HG03378 (cell line): ENCODE results near the gene RSPH9.

ENCODE experiments used
- ATAC-seq: cut with Tn5 transposase; IDR thresholded peaks from one replicate; pipeline ENCODE4 v1.9.1; 2021; ENCODE audit warnings: mild to moderate bottlenecking, moderate library complexity; ENCODE audit not compliant: unreplicated experiment

Gene RSPH9

DNA sequence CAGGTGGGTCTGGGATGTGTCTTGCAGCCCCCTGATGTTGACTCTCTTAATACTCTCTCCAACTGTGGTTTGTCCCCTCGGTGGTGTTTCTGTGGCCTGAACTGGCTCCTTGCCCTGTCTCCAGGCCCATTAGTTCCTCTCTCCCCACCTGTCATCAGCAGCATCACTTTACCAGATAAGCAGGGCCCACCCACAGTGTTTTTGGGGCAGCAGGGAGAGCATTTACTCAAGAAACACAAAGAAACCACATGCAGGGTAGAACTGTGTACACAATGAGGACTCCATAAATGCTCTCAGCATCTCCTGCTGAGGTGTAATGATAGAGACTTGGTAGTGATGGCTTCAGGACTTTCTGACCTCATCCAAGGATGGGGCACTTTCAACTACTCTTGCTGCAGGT, 62.9 kb downstream of the RSPH9 start:
- no peak for ATAC-seq

DNA sequence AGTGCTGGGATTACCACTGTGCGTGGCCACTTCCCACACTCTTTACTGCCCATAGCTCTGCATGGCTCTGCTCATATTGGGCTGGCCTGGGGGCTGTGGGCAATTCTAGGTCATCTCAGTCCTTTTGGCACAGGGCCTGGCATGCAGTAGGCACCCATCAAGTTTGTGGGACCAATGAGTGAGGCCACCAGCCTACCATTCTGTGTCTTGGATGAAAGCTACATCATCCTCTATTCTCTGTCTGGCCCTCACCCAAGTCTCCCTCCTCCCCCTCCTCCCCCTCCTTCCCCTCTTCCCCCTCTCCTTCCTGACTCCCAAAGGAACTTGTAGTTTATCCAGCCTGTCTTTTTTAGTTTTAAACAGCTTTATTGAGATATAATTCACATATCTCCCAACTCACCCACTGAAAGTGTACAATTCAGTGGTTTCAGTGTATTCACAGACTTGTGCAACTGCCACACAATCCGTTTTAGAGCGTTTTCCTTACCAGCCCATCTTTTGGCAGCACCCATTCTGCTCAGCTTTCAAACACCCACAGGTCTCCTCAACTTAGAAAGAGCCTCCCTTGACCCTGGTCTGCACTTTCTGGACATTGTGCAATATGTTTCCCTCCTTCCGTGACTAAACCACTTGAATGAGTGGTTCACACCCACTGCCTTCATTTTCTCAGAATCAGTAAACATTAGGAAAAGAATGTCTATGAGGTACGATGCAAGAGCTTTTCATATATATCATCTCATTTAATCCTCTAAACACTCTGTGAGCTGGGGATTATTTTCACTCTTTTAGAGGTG, 64.2 kb downstream of the RSPH9 start:
- no peak for ATAC-seq

DNA sequence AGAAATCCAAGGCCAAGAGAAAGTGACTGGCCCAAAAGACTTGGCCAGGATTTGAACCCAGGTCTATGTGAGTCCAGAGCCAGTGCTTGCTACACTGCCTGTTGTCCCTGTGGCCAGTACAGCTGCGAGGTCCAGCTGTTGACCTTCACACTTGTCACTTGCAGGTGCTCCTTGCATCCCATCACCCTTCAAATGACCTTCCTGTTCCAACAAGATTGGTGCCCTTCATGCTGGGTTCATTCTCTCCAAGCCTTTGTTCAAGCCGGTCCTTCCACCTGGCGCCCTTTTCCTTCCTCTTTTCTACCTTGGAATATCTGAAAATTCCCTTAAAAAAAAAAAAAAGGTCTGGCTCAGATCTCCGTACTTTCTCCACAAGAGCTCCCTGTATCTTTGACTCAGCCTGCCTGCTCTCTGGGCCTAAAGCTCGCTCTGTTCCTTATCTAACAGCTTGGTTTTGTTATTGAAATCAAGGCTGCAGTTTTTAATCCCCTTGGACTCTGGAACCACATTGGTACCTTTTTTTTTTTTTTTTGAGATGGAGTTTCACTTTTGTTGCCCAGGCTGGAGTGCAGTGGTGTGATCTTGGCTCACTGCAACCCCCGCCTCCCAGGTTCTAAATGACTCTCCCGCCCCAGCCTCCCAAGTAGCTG, 64.9 kb downstream of the RSPH9 start:
- no peak for ATAC-seq

DNA sequence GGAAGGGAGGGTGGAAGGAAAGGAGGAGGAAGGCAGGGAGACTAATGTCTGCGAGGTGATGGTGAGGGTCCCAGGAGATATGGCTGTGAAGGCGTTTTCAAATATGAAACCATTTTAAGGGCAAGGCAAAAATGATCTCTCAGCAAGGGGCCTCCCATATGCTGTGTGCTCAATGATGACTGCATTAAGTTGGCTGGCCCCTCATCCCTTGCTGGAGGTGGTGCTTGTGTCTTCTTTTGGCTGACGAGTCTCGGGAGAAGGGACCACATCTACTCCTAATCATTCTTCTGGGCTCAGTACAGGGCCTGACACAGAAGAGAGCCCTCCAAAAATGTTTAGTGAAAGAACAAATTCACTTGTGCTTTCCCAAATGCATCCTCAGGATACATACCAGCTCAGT, 65.7 kb downstream of the RSPH9 start:
- no peak for ATAC-seq

DNA sequence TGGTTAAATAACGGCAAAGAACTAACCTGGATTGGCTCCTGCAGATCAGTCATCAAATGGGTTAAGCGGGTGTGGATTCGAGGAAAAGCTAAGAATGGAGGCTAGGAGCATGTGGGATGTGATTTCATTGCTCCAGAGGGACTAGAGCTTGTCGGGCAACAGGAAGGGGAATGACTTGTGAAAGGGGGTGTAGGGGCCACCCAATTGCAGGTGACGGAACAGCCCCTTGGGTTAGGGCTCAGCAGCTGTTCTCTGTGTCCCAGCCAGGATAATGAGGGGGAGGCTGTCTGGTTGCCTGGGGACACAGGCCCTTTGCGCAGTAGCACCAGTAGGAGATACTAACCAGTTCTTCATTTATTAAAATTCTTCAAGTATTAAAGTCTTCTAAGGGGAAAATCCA, 67.7 kb downstream of the RSPH9 start:
- no peak for ATAC-seq

DNA sequence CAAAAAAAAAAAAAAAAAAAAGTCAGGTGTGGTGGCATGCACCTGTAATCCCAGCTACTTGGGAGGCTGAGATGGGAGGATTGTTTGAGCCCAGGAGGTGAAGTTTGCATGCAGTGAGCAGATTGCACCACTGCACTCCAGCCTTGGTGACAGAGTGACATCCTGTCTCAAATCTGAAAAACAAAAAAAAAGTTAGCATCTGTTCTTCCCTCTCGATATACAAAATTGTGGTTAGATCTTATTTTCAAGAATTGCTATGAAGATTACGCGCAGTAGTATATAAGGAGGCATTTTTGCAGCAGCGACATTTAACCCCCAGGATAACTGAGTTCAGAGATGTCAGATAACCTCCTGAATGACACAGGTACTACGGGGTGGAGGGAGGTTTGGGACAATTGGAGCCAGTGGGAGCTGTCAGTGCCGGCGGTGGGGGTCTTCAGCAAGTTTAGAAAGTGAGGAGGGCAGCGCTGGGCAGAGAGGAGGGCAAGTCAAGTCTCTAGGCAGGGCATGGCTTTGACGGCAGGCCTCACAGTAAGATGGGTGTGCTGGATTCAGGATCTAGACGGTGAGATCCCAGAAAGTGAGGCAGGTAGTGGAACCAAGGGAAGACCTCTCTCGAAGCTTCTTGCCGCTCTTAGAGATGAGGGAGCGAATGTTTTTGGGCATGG, 68.9 kb downstream of the RSPH9 start:
- no peak for ATAC-seq

DNA sequence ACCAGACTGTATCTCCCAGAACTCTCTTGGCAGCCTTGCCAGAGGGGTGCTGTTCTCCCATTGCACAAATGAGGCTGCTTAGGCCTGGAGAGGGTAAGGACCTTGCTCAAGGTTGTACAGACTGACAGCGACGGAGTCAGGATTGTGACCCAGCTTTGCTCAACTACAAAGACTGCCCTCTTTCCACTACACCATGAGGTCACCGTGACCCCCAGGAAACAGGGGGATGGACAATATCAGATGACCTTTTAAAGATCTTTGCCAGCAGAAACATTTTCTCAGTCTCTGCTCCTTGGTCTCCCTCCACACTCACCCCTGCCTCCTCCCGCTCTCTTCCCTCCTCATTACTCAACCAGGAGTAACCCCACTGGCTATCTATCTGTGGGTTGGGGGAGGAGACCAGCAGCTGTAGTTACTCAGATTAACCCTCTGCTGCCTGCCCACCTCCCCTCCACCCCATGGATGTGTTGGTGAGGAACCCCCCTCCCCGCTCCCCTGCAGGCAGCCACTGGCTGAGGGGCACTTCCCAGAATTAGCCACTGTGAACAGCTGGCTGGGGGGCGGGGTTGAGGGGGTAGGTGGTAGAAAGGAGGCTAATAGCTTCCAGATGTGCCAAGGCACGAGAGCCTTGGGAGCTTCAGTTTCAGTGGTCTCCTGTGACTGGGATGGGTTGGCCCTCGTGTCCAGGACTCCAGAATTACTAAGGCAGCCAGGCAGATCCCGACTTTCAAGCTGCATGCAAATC, 69.6 kb downstream of the RSPH9 start:
- peak; percentile 4 for ATAC-seq

DNA sequence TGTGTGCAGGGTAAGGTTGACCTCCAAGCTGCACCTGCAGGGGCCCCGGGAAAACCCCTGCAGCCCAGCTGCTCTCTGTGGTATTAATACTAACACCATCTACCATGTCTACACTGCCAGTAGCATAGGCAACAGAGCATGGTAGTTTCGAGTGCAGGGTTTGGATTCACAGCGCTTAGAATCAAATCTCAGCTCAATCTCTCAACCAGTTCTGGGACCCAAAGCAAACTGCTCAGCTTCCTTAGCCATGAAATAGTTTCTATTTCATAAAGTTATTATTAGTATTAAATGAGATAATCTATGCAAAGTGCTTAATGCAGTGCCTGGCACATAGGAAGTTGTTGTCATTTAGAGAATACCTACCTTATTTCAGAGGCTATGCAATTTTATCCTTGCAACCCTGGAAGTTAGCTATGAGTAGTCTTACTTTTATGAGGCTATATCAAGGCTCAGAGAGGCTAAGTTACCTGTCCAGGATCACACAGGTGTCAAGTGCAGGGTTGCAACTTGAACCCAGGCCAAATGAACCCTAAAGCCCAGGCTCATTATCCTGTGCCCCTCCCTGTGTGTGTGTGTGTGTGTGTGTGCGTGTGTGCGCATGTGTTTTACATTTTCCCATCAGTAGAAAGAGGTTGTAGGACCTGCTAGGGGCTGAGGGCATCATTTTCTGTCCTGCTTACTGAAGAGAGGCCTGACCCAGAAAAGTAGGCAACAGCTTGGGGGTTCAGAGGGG, 70.4 kb downstream of the RSPH9 start:
- ATAC-seq = peak; percentile 72

DNA sequence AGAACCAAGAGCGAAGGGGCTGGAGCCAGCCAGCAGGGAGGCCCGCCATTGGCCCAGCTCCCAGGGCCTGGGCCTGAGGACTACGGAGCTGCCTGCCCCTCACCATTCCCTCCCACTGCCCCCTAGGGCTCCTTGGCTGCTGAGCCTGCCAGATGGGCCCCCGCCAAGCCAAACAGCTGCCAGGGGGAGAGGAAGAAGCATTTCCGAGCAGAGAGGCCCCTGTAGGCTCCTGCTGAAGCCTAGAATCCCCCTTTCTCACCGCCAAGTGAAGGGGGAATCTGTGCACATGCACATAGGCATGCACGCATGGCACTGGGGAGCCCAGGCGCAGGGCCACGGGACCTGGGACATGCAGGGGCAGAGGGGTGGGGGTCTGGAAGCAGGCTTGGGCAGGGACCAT, 71.3 kb downstream of the RSPH9 start:
- no peak for ATAC-seq

DNA sequence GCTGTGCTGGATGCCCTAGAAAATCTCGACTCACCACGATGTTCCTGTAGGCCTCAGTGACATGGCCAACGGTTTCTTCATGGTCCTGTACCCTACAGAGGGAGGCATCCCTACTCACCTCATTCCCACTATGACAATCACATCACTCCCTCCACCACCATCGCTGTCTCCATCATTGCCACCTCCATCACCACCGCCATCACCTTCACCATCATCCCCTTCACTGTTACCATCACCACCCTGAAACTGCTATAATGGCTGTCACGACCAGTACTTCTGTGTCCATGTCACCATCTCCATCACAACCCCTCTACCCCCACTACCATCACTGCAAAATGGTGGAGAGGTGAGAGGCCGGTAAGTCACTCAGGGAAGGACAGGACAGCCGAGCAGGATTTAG, 72.6 kb downstream of the RSPH9 start:
- no peak for ATAC-seq

DNA sequence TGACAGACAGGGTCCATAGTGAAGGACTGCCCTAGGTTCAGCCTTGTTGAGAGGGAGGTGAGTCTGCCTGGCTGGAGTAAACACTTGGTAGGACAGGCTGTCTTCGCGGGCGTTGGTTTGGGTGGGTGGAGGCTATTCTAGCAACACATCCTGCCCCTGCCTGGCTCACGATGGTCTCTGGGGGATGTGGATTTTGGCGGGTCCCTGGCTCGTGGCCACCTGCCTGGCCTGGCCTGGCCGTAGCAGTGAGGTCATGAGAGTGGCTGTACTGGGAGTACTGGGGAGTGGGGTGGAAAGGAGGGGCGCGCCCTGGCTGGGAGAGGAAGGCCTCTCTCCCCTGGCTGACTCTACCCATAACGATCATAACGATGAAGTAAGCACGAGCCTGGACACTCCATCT, 73.0 kb downstream of the RSPH9 start:
- ATAC-seq = no peak

DNA sequence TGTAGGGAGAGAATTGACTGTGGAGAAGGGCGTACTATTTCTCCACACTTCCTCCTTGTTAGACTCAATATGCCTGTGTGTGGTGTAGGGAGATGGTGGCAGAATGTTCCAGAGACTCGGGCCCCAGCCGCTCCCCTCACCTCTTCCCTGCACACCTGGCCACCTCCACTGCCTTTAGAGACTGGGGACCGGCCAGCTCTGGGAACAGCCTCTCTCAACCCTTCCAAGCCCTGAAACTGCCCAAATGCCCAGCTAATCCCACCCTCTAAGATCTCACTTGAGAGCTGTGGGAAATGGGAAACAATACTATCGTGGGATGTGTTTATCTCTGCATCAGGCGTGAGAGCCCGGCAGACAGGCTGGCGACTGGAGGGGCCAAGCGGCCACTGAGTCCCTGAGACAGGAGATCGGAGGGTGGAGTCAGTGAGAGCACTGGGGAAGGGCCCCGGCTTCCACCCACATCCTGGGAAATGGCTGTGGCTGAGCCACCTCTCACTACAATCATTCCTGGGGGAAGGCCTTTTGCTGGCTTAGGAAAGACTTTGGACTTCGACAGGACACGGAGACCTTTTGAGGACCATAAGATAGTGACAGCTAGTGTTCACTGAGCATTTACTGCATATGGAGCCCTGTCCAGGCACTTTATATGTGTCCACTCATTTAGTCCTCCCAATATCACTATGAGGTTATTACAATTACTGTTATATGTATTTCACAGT, 73.7 kb downstream of the RSPH9 start:
- no peak for ATAC-seq

DNA sequence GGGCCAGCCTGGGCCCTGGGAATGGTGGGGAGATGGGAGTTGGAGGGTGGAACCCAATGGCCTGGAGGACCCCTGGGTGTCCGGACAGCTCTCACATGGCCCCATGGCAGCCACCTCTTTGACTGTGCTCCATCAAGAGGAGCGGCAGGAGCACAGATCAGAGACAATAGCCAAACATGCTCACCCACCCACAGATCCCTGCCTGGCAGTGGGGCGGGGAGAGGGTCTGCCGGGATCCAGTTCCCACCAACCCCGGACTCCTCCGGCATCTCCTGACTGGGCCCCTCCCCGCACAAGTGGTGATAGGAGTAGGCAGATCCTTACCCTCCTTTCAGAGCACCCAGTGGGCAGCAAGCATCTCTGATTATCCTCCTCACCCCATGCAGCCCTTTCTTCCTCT, 74.7 kb downstream of the RSPH9 start:
- ATAC-seq = no peak

DNA sequence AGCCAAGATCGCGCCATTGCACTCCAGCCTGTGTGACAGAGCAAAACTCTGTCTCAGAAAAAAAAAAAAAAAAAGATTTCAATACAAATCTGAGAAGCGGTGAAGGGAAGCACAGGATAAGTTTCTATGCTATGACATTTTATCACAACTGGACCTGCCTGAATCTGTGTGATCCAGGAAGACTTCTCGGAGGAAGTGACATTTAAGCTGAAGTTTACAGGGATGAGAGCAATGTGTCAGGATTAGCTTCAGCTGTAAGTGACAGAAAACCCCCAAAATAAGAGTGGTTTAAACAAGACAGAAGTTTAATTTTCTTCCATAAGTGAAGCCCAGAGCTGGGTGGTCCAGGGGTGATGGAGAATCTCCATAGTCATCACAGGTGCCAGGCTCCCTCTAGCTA, 76.2 kb downstream of the RSPH9 start:
- ATAC-seq = no peak
